HG03060 (cell line): ENCODE data around the gene PRKG1.

Experiments used
- ATAC-seq: cut with Tn5 transposase; IDR thresholded peaks from one replicate; pipeline ENCODE4 v1.9.1; 2021; ENCODE audit warnings: low read depth, moderate number of reproducible peaks; ENCODE audit not compliant: unreplicated experiment

PRKG1 gene

GRCh38 chr10:51215951-51216834 lies 141.9 kb downstream of the PRKG1 start:
- ATAC-seq = no peak

GRCh38 chr10:51217505-51217904 lies 143.2 kb downstream of the PRKG1 start:
- ATAC-seq = no peak

- no peak for ATAC-seq
These were observed 150.4 kb downstream of the PRKG1 start for GRCh38 chr10:51224671-51225161.

- ATAC-seq = no peak
These were observed 153.8 kb downstream of the PRKG1 start for GRCh38 chr10:51227897-51228713.

GRCh38 chr10:51228714-51229100 lies 154.4 kb downstream of the PRKG1 start:
- no peak for ATAC-seq

- ATAC-seq = no peak
These were observed 156.7 kb downstream of the PRKG1 start for GRCh38 chr10:51230887-51231585.

GRCh38 chr10:51231754-51232153 lies 157.5 kb downstream of the PRKG1 start:
- ATAC-seq = no peak

GRCh38 chr10:51233337-51234100 lies 159.2 kb downstream of the PRKG1 start:
- no peak for ATAC-seq

- no peak for ATAC-seq
These were observed 161.6 kb downstream of the PRKG1 start for GRCh38 chr10:51235865-51236264.

GRCh38 chr10:51239006-51239405 lies 164.7 kb downstream of the PRKG1 start:
- ATAC-seq = no peak

GRCh38 chr10:51241461-51241860 lies 167.2 kb downstream of the PRKG1 start:
- ATAC-seq = no peak

- ATAC-seq = no peak
These were observed 168.1 kb downstream of the PRKG1 start for GRCh38 chr10:51242393-51242792.

GRCh38 chr10:51244309-51244708 lies 170.0 kb downstream of the PRKG1 start:
- no peak for ATAC-seq

GRCh38 chr10:51244748-51245490 lies 170.6 kb downstream of the PRKG1 start:
- no peak for ATAC-seq

- no peak for ATAC-seq
These were observed 171.9 kb downstream of the PRKG1 start for GRCh38 chr10:51246156-51246555.

- no peak for ATAC-seq
These were observed 176.1 kb downstream of the PRKG1 start for GRCh38 chr10:51250278-51250920.

- ATAC-seq = no peak
These were observed 176.8 kb downstream of the PRKG1 start for GRCh38 chr10:51251110-51251509.

GRCh38 chr10:51255381-51255780 lies 181.1 kb downstream of the PRKG1 start:
- ATAC-seq = no peak
